HG02981 (cell line): ENCODE results near the gene SMIM14.
"Not testable (repeated sequence)": the region's sequence is repeated elsewhere in the genome, so short reads cannot be mapped to it uniquely, and the experiment has no call there.

Experiments used
- ATAC-seq: cut with Tn5 transposase; IDR thresholded peaks from one replicate; pipeline ENCODE4 v1.9.1; 2021; ENCODE audit warnings: mild to moderate bottlenecking, moderate library complexity; ENCODE audit not compliant: unreplicated experiment

SMIM14 gene

DNA sequence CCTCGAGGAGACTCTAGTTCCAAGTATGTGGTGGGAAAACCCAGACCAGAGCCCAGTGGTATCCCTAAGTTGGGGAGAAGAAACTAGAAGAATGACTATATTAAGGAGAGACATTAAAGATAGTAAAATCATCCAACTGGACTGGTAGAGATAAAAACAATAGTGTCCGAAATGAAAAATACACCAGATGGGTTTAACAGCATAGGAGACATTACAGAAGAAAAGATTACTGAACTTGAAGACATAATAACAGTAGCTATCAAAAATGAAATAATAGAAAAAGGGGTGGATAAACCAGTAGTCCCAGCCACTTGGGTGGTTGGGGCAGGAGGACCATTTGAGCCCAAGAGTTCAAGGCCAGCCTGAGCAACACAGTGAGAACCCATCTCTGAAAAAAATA lies 31.9 kb downstream of the SMIM14 start:
- no peak for ATAC-seq

DNA sequence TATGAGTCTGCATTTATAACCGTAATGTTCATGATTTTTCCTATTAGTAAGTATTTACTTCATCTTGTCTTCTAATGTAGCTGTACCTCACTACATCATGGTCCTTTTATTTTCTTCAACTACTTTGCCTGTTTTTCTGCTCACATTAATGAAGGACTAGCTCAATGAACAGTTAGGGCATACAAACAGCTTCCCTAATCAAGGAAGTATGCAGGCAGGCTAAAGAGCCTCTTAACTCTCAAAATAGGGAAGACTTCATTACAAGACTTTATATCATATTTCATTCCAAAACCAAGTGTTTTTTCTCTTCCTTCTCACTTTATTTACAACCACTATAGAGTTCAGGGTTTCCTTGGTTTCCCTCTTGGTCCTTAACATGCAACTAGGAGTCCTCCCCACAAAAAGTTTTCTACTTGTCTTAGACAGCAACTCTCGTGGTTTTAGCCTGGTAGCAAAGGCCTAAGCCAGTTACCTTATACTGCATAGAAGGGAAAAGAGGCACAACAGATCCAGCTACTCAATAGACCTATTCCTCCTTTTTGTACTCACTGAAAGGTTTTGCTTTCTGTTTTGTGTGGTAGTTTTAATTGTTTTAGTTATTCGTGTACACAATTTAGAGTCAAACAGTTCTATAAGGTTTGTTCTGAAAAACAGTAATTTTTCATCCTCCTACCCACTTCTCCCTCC lies 40.8 kb downstream of the SMIM14 start:
- ATAC-seq = no peak

DNA sequence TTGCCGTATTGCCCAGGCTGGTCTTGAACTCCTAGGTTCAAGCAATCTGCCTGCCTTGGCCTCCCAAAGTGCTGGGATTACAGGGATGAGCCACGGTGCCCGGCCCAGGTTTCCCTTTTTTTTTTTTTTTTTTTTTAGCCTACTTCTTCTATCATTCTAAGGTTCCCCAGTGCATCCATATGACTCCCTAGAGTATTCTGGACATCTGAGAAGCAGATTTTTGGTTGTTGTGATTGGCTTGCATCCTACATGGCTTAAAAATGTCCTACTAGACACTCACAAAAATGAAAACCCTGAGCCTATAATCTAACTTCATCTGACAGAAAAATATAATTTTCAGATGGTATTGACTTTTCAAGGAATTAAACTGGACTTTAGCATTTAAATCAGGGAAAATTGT lies 41.7 kb downstream of the SMIM14 start:
- ATAC-seq = no peak

DNA sequence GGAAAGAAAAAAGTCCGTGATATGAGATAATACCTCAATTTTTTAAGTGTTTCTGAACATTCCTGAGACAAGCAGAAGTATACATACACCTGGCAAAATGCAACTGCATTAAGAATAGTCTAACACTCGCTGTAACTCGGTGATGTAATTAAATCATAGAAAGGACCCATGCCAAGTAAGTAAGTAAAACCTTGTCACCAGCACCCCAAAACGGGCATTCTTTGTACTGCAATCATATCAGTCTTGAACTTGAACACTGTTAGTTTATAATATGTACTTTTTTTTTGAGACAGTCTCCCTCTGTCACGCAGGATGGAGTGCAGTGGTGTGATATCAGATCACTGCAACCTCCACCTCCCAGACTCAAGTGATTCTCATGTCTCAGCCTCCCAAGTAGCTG lies 47.4 kb downstream of the SMIM14 start:
- ATAC-seq = no peak

DNA sequence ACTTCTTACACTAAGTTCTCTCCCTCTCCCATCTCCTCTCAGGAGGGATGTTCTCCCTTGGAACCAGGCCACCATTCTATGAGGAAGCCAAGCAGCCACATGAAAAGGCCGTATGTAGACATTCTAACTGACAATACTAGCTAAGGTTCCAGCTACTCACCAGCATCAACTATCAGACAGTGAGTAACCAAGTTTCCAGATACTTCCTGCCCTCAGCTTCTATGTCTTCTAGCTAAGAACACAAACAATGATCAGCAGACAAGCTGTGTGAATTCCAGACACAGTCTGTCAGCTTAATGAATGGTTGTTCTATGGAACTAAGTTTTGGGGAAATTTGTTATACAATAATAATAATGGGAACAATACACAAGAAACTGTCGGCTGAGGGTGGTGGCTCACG lies 50.8 kb downstream of the SMIM14 start:
- ATAC-seq = no peak

DNA sequence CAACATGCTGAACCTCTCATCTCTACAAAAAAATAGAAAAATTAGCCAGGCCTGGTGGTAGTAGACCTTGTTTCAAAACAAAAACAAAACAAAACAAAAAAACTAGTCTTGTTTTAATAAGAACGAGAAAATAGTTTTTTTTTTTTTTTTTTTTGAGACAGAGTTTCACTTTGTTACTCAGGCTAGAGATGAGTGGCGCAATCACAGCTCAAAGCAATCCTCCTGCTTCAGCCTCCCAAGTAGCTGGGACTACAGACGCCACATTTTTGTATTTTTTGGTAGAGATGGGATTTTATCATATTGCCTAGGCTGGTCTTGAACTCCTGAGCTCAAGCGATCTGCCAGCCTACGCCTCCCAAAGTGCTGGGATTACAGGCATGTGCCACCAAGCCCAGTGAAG lies 63.7 kb downstream of the SMIM14 start:
- no peak for ATAC-seq

DNA sequence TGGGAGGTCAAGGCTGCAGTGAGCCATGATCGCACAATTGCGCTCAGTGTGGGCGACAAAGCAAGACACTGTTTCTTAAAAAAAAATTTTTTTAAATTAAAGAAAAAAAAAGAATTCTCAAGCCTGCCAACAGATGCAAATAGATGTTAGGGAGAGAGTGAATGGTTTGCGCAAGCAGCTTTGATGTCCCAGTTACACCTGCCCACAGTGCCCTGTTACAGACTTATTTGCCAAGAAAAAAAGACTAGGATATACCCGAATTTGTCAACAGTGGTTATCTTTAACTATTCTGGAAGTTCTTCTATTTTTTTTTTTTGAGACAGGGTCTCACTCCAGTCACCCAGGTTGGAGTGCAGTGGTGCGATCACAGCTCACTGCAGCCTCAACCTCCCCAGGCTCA lies 67.2 kb downstream of the SMIM14 start:
- no peak for ATAC-seq

DNA sequence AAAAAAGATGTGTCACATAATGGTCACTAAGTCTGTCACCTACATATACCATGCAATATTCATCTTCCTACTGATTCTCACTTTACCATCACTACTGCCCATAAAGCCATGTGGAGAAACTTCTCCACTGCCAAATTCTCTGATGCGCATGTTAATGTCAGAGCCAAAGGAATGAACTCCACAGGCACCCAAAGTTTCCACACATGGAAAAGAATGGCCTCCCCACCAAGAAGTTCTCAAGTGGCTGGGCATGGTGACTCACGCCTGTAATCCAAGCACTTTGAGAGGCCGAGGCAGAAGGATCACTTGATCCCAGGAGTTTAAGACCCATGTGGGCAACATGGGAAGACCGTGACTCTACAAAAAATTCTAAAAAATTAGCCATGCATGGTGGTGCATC lies 67.6 kb downstream of the SMIM14 start:
- ATAC-seq = no peak

DNA sequence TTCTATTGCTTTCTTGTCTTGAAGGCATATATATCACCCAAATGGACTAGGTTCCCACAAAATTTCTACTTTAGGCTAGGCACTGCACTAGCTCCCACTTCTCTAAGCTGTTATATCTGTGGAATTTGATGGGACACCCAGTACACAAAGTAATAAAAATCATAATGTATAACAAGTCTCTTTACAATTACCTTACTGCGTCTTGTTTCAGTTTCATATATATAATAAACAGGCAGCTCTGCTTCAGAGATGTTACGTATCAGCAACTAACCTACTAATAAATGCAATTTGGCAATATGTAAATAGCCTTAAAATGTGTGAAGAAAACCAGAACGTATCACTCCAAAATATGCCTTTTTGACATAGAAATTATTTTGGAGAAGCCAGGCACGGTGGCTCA lies 69.5 kb downstream of the SMIM14 start:
- no peak for ATAC-seq

DNA sequence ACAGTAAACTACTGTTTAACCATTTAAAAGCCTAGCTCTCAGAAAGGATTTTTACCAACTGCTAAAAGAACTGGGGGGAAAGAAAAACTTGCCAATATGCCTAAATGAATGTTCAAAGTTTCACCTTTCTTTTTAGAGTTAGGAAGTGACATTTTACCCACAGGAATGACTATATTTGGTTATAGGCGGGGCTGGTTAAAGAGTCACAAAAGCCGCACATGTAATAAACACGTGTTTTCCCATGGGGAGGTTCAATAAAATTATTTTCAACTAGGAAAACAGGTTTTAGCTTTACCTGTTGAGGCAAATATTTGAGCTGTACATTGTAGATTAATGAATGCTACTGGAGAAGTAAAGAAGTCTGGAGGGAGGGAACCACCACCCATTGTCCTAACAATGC lies 69.9 kb downstream of the SMIM14 start:
- ATAC-seq = no peak

DNA sequence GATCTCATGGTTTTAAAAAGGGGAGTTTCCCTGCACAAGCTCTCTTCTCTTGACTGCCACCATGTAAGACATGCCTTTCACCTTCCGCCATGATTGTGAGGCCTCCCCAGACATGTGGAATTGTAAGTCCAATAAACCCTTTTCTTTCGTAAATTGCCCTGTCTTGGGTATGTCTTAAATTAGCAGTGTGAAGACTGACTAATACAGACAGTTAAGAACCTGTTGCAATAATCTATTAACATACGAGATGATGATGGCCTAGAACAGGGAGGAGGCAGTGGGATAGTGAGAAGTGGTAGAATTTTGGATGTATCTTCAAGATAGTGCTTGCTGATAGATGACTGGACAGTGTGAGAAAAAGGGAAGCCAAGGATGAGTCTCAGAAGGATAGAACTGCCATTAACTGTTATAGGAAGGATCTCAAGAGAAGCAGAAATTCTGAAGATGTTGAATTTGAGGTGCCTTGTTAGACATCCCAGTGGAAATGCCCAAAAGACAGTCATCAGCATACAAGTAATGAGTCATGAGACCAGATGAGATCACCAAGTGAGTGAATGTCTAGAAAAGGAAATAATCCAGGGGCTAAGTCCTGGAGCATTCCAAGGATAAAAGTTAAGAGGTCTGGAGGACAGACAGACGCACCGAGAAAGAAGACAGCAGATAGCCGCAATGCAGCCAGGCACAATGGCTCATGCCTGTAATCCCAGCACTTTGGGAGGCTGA lies 72.6 kb downstream of the SMIM14 start:
- no peak for ATAC-seq

DNA sequence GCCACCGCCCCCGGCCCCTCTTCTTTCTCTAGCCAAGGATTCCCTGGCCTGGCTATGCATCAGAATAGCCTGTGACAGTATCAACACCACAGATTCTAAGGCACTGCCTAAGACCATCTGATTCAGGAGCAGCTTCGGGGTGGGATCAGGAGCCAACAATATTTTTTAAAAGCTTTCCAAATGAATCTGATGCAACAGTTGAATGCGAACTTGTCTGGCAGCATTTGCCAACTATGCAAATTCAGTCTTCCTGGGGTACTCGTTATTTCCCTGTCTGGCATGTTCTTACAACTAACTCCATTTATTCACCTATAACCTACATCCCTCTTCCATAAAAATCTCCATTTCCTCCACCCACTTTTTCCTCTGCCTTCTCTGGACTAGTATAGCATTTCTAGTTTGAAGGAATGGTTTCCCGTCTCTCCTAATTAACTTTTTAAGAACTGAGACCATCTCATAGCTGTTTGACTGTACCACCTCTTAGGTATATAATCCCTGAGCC lies 75.3 kb downstream of the SMIM14 start:
- no peak for ATAC-seq

DNA sequence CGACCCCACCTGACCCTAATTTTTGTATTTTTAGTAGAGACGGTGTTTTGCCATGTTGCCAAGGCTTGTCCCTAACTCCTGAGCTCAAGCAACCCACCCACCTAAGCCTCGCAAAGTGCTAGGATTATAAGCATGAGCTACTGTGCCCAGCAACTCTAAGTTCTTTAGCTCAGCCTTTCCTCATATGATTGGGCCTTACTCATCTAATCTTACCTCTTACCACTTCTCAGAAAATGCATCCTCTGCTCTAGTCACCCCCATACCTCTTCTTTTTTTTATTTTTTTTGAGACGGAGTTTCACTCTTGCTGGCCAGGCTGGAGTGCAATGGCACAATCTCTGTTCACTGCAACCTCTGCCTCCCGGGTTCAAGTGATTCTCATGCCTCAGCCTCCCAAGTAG lies 75.9 kb downstream of the SMIM14 start:
- ATAC-seq = no peak

DNA sequence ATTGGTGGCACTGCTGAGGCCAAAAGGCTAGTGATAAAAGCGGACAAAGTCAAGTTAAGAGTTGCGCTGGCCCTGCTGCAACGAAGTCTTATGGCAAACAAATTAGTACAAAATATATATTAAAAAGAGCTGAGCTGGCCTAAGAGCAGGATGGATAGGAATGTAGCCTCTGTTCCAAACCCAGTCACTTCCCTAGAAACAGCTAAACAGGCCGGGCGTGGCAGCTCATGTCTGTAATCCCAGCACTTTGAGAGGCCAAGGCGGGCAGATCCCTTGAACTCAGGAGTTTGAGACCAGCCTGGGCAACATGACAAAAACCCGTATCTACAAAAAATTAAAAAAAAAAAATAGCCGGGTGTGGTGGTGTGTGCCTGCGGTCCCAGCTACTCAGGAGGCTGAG lies 79.0 kb downstream of the SMIM14 start:
- ATAC-seq = no peak

DNA sequence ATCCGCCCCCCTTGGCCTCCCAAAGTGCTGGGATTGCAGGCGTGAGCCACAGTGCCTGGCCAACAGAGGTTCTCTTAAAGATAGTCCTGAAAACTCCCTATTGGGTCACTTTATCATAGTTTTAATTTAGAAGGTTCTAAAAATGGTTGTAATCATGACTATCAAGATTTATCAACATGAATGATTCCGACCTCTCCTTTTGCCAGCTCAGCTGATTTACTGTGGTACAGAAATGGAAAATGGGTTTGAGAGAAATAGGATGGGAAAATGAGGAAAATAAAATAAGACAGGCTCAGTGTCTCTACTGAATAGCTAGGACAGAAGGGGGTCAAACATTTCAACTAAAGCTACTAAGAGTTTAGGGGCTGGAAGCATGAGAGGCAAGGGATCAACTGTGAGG lies 83.2 kb downstream of the SMIM14 start:
- ATAC-seq = no peak

DNA sequence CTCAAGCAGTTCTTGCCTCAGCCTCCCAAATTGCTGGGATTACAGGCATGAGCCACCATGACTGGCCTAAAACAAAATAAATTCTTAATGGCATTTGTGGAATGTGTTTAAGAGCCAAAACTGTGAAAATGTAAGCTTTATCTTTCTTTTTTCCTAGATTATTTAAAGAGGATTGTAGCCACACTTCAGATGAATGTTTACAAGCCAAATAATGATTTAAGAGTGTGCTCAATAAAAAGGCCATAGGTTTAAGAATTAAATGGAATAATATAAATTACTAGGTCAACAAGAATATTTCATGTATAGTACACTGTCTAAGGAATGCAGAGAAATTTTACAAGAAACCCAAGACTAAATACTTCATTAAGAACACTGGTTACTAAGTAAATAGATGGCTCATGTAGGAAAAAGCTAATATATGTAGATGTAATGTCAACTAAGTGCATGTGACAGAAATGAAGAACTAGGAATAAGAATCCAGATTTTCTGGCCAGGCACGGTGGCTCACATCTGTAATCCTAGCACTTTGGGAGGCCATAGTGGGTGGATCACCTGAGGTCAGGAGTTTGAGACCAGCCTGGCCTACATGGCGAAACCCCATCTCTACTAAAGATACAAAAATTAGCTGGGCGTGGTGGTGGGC lies 90.1 kb downstream of the SMIM14 start:
- ATAC-seq = no peak

DNA sequence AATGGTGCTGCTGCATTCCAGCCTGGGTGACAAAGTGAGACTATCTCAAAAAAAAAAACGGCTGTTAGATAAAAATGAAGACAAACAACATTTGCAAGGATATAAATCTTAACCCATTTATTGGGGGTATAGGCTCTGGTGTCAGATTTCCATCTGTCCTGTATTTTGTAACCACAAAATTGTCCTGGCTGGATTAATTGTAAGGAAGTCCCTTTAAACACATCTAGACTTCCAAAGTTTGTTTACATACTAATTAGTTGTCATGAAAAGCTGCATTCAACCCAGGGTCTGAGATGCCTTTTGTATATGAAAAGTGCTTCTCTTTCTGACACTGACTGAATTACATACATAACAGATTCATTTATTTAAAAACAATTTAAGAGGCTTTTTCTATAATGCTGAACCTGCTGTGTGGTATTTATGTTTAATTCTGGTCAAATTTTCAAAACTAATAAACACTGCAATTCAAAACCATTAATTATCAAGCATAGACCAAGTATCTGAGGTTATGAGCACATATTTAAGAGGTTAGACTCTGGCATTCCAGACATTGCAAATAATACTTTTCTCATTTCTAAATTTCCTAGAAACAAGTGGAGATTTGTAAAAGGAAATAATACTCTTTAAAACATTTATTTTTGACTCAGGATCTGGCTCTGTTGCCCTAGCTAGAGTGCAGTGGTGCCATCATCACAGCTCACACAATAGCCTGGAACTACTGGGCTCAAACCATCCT lies 93.9 kb downstream of the SMIM14 start:
- no peak for ATAC-seq

DNA sequence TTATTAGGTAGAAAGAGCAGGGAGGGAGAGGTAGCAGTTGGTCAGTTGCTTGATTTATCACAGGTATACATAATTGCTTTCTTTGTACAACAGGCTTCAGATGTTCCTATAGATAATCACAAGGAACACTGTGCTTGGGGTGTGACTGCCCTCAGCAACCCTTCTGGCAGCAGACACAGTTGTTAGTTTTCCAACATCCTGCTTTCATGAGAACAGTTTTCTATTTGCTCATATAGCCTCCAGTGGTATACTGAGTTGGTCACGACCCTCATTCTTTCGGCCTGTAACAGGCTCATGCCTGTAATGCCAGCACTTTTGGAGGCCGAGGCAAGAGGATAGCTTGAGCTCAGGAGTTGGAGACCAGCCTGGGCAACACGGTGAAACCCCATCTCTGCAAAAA lies 94.6 kb downstream of the SMIM14 start:
- not testable (repeated sequence) for ATAC-seq

DNA sequence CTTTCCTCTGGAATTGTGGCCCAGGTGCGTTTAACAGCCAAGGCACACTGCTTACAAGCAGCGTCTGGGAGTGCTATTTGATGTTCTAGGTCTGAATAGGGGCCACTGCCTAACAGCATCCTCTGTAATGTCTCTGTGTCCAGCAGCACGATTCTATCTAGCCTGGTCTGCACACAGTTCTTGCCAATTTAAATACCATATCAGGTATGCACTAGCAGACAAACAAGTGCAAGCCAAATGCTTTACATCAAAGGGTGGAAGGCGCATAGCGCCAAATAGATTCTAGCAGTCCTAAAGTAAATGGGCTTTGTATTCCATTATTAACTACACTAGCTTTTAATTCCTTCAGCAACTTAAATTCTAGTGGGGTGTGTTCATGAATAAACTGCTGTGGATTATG lies 95.6 kb downstream of the SMIM14 start:
- ATAC-seq = no peak

DNA sequence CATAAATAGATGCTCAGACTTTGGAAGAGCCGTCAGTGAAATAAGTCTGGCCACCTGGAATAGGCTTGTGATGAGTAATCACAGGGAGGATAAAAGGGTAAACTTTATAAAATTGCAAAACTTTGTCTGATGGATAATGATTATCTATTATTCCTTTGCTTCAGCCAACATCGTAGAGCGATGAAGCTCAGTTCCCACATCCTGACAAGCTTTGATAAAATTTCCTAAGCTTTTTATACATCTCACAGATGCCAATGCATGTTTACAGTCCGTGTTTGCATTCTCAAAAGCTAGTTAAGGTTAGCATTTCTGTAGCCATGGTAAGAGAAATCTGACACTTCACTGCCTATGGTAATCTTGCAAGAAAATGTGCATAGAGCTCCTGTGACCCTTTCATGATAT lies 96.1 kb downstream of the SMIM14 start:
- ATAC-seq = no peak

DNA sequence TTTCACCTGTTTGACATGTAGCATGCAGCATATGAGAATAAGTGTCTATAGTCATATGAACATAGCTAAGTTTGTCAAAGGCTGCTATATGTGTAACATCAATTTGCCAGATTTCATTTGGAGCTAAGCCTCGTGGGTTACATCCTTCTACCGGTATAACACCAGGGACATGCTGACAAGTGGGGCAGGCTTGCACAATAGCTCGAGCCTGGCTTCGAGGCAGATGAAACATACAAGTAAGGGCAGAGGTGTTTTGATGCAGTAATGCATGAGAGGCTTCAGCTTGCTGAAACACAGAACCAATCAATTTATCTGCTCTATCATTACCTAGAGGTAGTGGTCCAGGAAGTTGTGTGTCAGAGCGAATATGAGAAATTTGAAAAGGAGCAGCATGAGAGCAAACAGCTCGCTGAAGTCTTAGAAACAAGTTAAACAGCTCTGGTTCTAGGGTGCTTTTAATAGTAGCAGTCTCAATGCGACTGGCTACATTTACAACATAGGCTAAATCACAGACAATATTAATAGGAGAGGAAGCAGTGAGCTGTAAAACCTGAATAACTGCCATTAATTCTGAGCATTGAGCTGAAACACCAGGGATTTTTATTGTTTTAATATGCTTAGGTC lies 96.6 kb downstream of the SMIM14 start:
- ATAC-seq = no peak
